Measurements from ENCODE around the gene CHN2. TPM values are rescaled to one million over a fixed set of nuclear protein-coding genes. Genes with fewer than 3 reads are reported as not detected.
"Not testable (repeated sequence)": the region's sequence is repeated elsewhere in the genome, so short reads cannot be mapped to it uniquely, and the experiment has no call there.

The CHN2 gene
- total RNA-seq, 1 experiment from 2014 or later: 3.6 TPM

- no peak for DNase-seq (ENCODE audit: extremely low read depth, low read depth)
Observed at GRCh38 chr7:29185613-29186012, 9.0 kb upstream of the CHN2 start.

- peak; percentile 43 for DNase-seq (ENCODE audit: extremely low read depth, low read depth)
Observed at GRCh38 chr7:29189743-29190201, 4.8 kb upstream of the CHN2 start.

GRCh38 chr7:29190349-29191045 is 4.1 kb upstream of the CHN2 start:
- no peak for DNase-seq (ENCODE audit: extremely low read depth, low read depth)

GRCh38 chr7:29192323-29192722 is 2.3 kb upstream of the CHN2 start:
- DNase-seq (ENCODE audit: extremely low read depth, low read depth): no peak

- DNase-seq (ENCODE audit: extremely low read depth, low read depth): no peak
Observed at GRCh38 chr7:29192811-29193210, 1.8 kb upstream of the CHN2 start.

- DNase-seq (ENCODE audit: extremely low read depth, low read depth): no peak
Observed at GRCh38 chr7:29193316-29194205, 1.0 kb upstream of the CHN2 start.

- DNase-seq (ENCODE audit: extremely low read depth, low read depth): no peak
Observed at GRCh38 chr7:29194206-29194593, 375 bp upstream of the CHN2 start.

- no peak for DNase-seq (ENCODE audit: extremely low read depth, low read depth)
Observed at GRCh38 chr7:29196191-29196590, 1.6 kb downstream of the CHN2 start.

GRCh38 chr7:29196971-29197595 is 2.5 kb downstream of the CHN2 start:
- no peak for DNase-seq (ENCODE audit: extremely low read depth, low read depth)

GRCh38 chr7:29197916-29198315 is 3.3 kb downstream of the CHN2 start:
- no peak for DNase-seq (ENCODE audit: extremely low read depth, low read depth)

- no peak for DNase-seq (ENCODE audit: extremely low read depth, low read depth)
Observed at GRCh38 chr7:29199776-29200175, 5.2 kb downstream of the CHN2 start.

GRCh38 chr7:29202651-29203069 is 8.1 kb downstream of the CHN2 start:
- DNase-seq (ENCODE audit: extremely low read depth, low read depth): no peak

- DNase-seq (ENCODE audit: extremely low read depth, low read depth): no peak
Observed at GRCh38 chr7:29204491-29205272, 10.1 kb downstream of the CHN2 start.

GRCh38 chr7:29207162-29207801 is 12.7 kb downstream of the CHN2 start:
- no peak for DNase-seq (ENCODE audit: extremely low read depth, low read depth)

GRCh38 chr7:29208410-29209250 is 14.1 kb downstream of the CHN2 start:
- DNase-seq (ENCODE audit: extremely low read depth, low read depth): no peak

GRCh38 chr7:29209745-29210144 is 15.2 kb downstream of the CHN2 start:
- no peak for DNase-seq (ENCODE audit: extremely low read depth, low read depth)

GRCh38 chr7:29212736-29213135 is 18.2 kb downstream of the CHN2 start:
- not testable (repeated sequence) for DNase-seq (ENCODE audit: extremely low read depth, low read depth)

GRCh38 chr7:29214056-29214455 is 19.5 kb downstream of the CHN2 start:
- DNase-seq (ENCODE audit: extremely low read depth, low read depth): no peak

GRCh38 chr7:29214816-29215215 is 20.2 kb downstream of the CHN2 start:
- DNase-seq (ENCODE audit: extremely low read depth, low read depth): no peak

Data from NCI-H460 (cell line).